TTC549 (cell line): ENCODE data around the gene PLA2G12B.

Source experiments
- FAIRE-seq: peaks from 2 replicates; lab custom pipeline; 2012; peaks lifted over from hg19 to GRCh38; lab: Jason Lieb, UNC

The PLA2G12B gene

DNA sequence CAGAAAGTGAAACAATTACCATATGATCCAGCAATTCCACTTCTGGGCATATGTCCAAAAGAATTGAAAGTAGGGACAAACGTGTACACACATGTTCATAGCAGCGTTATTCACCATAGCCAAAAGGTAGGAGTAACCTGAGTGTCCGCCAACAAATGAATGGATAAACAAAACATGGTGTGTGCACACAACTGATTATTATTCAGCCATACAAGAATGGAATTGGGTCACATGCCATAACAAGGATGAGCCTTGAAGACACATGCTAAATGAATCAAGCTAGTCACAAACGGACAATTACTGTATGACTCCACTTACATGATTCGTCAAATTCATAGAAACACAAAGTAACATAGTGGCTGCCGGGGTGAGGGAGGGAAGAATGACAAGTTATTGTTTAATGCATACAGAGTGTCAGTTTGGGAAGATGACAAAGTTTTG is 65.2 kb downstream of the PLA2G12B start:
- FAIRE-seq, result no peak

DNA sequence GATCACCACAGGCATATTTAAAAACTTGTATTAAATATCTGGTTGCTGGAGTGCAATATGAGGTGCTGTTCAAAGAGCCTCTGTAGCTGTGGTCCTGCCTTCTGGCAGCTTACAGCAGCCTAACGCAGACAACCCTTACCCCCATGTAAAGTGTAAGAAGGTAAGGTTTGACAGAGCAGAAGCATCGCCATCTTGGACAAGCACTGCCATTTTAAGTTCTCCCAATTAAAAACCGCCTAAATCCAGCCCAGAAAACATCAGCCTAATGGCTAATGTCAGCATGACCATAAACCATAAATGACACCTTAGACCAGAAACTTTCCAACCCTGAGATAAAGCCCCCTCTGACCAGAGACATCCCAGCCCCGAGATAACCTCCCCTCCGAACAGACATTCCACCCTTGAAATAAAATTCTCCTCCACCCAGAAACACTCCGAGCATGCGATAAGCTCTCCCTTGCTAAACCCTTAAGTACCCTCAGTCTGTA is 66.4 kb downstream of the PLA2G12B start:
- FAIRE-seq, result no peak

DNA sequence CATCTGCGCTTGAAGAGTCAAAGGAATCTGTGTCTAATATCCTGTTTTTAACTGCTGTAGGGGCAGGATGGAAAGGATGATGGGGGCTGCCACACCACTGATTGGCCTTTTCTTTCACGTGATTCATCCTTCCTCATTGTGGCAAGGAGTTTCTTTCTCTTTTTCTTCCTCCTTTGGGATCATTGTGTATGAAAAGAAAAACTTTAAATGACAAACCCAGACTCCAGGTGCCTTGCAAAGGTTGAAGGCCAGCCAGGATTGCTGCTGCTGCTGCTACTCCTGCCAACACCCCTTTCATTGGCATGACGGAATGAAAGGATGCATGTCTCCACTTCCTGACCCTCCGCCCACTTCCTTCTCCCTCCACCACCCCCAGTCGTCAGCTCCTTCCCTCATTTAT is 67.6 kb downstream of the PLA2G12B start:
- no peak for FAIRE-seq

DNA sequence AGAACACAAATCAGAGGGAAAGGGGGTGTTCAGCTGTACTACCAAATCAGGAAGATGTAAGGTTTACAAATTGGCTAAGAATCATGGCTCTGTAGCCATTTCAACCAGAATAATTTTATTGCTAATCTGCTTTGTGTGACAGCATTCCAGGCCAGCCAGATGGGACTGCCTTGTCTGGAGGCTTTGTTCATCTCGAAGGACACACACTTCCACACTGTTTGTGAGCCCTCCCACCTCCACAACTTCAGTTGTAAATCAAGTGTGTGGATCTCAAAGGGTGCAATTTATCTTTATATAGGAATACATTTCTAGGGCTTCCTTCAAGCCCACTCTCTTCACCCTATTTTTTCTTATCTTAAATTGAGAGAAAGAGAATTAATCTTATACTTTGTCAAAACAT is 68.0 kb downstream of the PLA2G12B start:
- no peak for FAIRE-seq

DNA sequence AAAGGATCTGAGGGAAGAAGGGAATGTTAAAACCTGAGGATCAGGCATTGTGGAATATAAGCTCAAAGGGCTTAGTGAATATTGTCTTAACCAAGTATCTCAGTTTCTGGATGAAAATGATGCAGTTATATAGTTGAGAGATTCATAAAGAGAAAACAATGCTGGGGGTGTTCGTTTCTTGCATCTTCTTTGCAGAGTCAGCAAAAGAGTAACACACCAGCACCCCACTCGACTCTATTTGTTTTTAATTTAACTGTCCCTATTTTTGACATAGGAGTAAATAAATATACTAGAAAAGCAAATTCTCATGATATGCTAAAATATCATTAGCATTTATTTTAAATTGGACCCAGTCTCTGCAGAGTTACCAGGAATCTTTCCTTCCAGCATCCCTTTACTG is 68.7 kb downstream of the PLA2G12B start:
- FAIRE-seq, result no peak
